Measurements from ENCODE around the gene PPWD1. TPM values are rescaled to one million over a fixed set of nuclear protein-coding genes. Genes with fewer than 3 reads are reported as not detected.

The PPWD1 gene
- total and polyA plus RNA-seq, 2 donors (not counting 3 experiments of a cell fraction or from before 2014, with no cell fraction given): 4.9 to 40.9 TPM

GRCh38 chr5:65530904-65531303 lies 32.2 kb upstream of the PPWD1 start:
- H2AFZ ChIP-seq (ENCODE audit: low read depth, low read length): no peak overlapping the region
- dilution Hi-C loops (cut with MboI; ENCODE audit: extremely low pct_ligation_motif_present, low sequenced_read_pairs): no loop called here
- DNase-seq (ENCODE audit: low read depth, low spot score) (no peak), FAIRE-seq (no peak)
- H3K4me3 ChIP-seq (replicated peaks in 1 of 3; ENCODE audit: insufficient read depth in 1 of 3, low read depth in 1 of 3, low read length in 3 of 3): no peak overlapping the region
- no peaks in the 10 kb centered on the region for H3K79me2 ChIP-seq (ENCODE audit: control insufficient read depth, insufficient read depth, low read length)
- ChIA-PET CTCF (interaction anchor here (0.6 kb wide), 1 partner anchor 498 kb away, joined by 3 read pairs; no protein-coding TSS in a partner anchor), POLR2A (interaction anchor here (0.7 kb wide), 1 partner anchor 571 kb away, joined by 5 read pairs; no protein-coding TSS in a partner anchor)
- H3K9ac ChIP-seq (replicated peaks; ENCODE audit: extremely low read depth, insufficient read depth, low read length): no peak overlapping the region
- H3K9me3 ChIP-seq (replicated peaks; ENCODE audit: control insufficient read depth, insufficient read depth, low read length): no peaks in the 10 kb centered on the region
- no TSS peak for BruUV-seq (replicated peaks)
- H4K20me1 ChIP-seq (replicated peaks; ENCODE audit: control insufficient read depth, extremely low read depth, insufficient read depth, low read length): no peaks in the 10 kb centered on the region
- H3K9me1 ChIP-seq (replicated peaks; ENCODE audit: control insufficient read depth, extremely low read depth, insufficient read depth, low read length): no peaks in the 10 kb centered on the region
- intact Hi-C loops (cut with micrococcal nuclease): no loop called here
- H3K36me3 ChIP-seq (ENCODE audit: control insufficient read depth in 2 of 2, extremely low read depth in 1 of 2, insufficient read depth in 2 of 2, low read length in 2 of 2): no peaks in the 10 kb centered on the region
- no peaks in the 10 kb centered on the region for H3K27me3 ChIP-seq (ENCODE audit: control insufficient read depth in 2 of 2, insufficient read depth in 2 of 2, low read length in 2 of 2)
- TF ChIP-seq JUN (IDR thresholded peaks at IDR 0.05; ENCODE audit: borderline replicate concordance, insufficient read depth, insufficient read length, low read depth) (no peak), MAX (IDR thresholded peaks at IDR 0.05; ENCODE audit: insufficient read depth, insufficient read length) (no peak), MYC (IDR thresholded peaks at IDR 0.05; ENCODE audit: low read depth, low read length) (no peak), POLR2AphosphoS5 (IDR thresholded peaks at IDR 0.05; ENCODE audit: insufficient read depth, low read depth, low read length) (no peak), FOS (IDR thresholded peaks at IDR 0.05; ENCODE audit: borderline replicate concordance, insufficient read depth, low read length) (no peak), GATA2 (IDR thresholded peaks at IDR 0.05; ENCODE audit: insufficient read depth, insufficient read length, low read depth, low read length) (no peak), CTCF (IDR thresholded peaks at IDR 0.05; ENCODE audit: extremely low read depth in 1 of 2, insufficient read depth in 1 of 2, low read depth in 1 of 2, low read length in 2 of 2) (no peak), EZH2 (IDR thresholded peaks at IDR 0.05; ENCODE audit: borderline replicate concordance, low read depth, low read length, severe bottlenecking) (no peak), POLR2A (IDR thresholded peaks at IDR 0.05; ENCODE audit: low read depth, low read length) (no peak)
- no peaks in the 10 kb centered on the region for H3K4me1 ChIP-seq (ENCODE audit: control insufficient read depth, extremely low read depth, insufficient read depth, low read length)
- H3K4me2 ChIP-seq (ENCODE audit: insufficient read depth, low read length): no peak overlapping the region
- no peak overlapping the region for H3K27ac ChIP-seq (ENCODE audit: insufficient read depth, low read depth, low read length)
